B cell (primary cell): ENCODE data around the gene GAPVD1. TPM values are rescaled to one million over a fixed set of nuclear protein-coding genes. Genes with fewer than 3 reads are reported as not detected.

ENCODE experiments used
- ATAC-seq: fragments of 200-7000 bp; cut with Tn5 transposase; one replicate; pipeline ENCODE4 v1.10.0; 2021; ENCODE audit warnings: low read depth, mild to moderate bottlenecking, moderate number of reproducible peaks, moderate library complexity
- CTCF ChIA-PET: fragments of 350-600 bp; sonication (Branson Sonifier 250); formaldehyde crosslinking; loops from one replicate; lab custom pipeline; 2021; ENCODE audit warnings: antibody characterized with exemption, inconsistent platforms; lab: Charles Lee
- POLR2A ChIA-PET: fragments of 350-600 bp; sonication (Branson Sonifier 250); formaldehyde crosslinking; loops from one replicate; lab custom pipeline; 2021; ENCODE audit warnings: antibody characterized with exemption; lab: Charles Lee
- DNase-seq: peaks from one replicate; pipeline ENCODE4 v3.0.0; 2013
- H2AFZ ChIP-seq: 2 replicates; pipeline ENCODE4 v1.6.1; 2012; ENCODE audit warnings: mild to moderate bottlenecking, low read depth, low read length; ENCODE audit not compliant: insufficient read depth, poor library complexity, severe bottlenecking
- H3K27ac ChIP-seq, 2 donors: 1 replicate in 1 of 2; 2 replicates in 1 of 2; pipeline ENCODE4 v1.5.1; 2012 to 2013; ENCODE audit warnings: low read length in 2 of 2, mild to moderate bottlenecking in 2 of 2, moderate library complexity in 1 of 2
- H3K27me3 ChIP-seq, 4 experiments: fragments of 200-600 bp in 1 of 4; sonication (generic) in 1 of 4; replicated peaks in 1 of 4; 1 replicate in 2 of 4; 2 replicates in 2 of 4; pipeline versions ENCODE4 v1.6.1 to v1.7.0; 2013 to 2016; ENCODE audit warnings: low read length in 3 of 4, mild to moderate bottlenecking in 2 of 4, mixed read lengths in 1 of 4, moderate library complexity in 1 of 4; ENCODE audit not compliant: insufficient read depth in 4 of 4, control insufficient read depth in 3 of 4; ENCODE audit errors: control extremely low read depth in 1 of 4
- H3K36me3 ChIP-seq, 2 experiments: replicated peaks in 1 of 2; 1 replicate in 1 of 2; 2 replicates in 1 of 2; pipeline versions ENCODE4 v1.6.1 to v1.7.1; 2013; ENCODE audit warnings: low read length in 1 of 2; ENCODE audit not compliant: insufficient read depth in 2 of 2, control insufficient read depth in 1 of 2; ENCODE audit errors: control extremely low read depth in 1 of 2, extremely low read depth in 1 of 2
- H3K4me1 ChIP-seq, 2 donors: fragments of 200-600 bp in 1 of 2; sonication (generic) in 1 of 2; 1 replicate in 1 of 2; 2 replicates in 1 of 2; pipeline versions ENCODE4 v1.5.1 to v1.6.1; 2013 to 2017; ENCODE audit warnings: low read length in 2 of 2; ENCODE audit not compliant: control insufficient read depth in 2 of 2, insufficient read depth in 2 of 2
- H3K4me2 ChIP-seq: replicated peaks from 2 replicates; pipeline ENCODE3; 2012; ENCODE audit warnings: mild to moderate bottlenecking, low read depth, low read length; ENCODE audit not compliant: poor library complexity, severe bottlenecking
- H3K4me3 ChIP-seq, 5 experiments: fragments of 200-600 bp in 1 of 5; sonication (generic) in 1 of 5; 1 replicate in 3 of 5; 2 replicates in 2 of 5; pipeline versions ENCODE4 v1.5.1 to v1.7.0; 2011 to 2016; ENCODE audit warnings: low read length in 4 of 5, mild to moderate bottlenecking in 4 of 5, low read depth in 2 of 5, control low read depth in 1 of 5, moderate library complexity in 1 of 5; ENCODE audit not compliant: insufficient read depth in 1 of 5; ENCODE audit errors: control extremely low read depth in 1 of 5, extremely low read depth in 1 of 5
- H3K79me2 ChIP-seq: fragments of 200-600 bp; sonication (generic); one replicate; pipeline ENCODE4 v1.6.0; 2016; ENCODE audit warnings: low read length; ENCODE audit not compliant: control insufficient read depth, insufficient read depth
- H3K9ac ChIP-seq: fragments of 200-600 bp; sonication (generic); 2 replicates; pipeline ENCODE4 v1.6.1; 2017; ENCODE audit warnings: mild to moderate bottlenecking, low read length, moderate library complexity
- H3K9me3 ChIP-seq, 3 donors: one replicate each; pipeline versions ENCODE4 v1.6.1 to v1.7.1; 2013; ENCODE audit warnings: low read length in 2 of 3; ENCODE audit not compliant: control insufficient read depth in 2 of 3, insufficient read depth in 1 of 3; ENCODE audit errors: control extremely low read depth in 1 of 3
- H4K20me1 ChIP-seq: 2 replicates; pipeline ENCODE4 v1.6.0; 2012; ENCODE audit warnings: mild to moderate bottlenecking, low read length; ENCODE audit not compliant: insufficient read depth, control insufficient read depth, poor library complexity, severe bottlenecking
- H3K27ac Mint-ChIP-seq: one replicate; pipeline ENCODE4 v1.8.0; 2021; ENCODE audit warnings: mixed read lengths
- H3K27me3 Mint-ChIP-seq: one replicate; pipeline ENCODE4 v1.8.0; 2021; ENCODE audit warnings: mixed read lengths
- H3K4me1 Mint-ChIP-seq: one replicate; pipeline ENCODE4 v1.8.0; 2021; ENCODE audit warnings: mixed read lengths
- H3K4me3 Mint-ChIP-seq: one replicate; pipeline ENCODE4 v1.8.0; 2021; ENCODE audit warnings: mixed read lengths
- H3K9me3 Mint-ChIP-seq: one replicate; pipeline ENCODE4 v1.8.0; 2022; ENCODE audit warnings: mixed read lengths; ENCODE audit not compliant: insufficient read depth
- EZH2 ChIP-seq: IDR thresholded peaks from 2 replicates; pipeline ENCODE4 v1.6.1; 2012; ENCODE audit warnings: borderline replicate concordance, low read depth, mild to moderate bottlenecking, moderate library complexity, low read length; ENCODE audit not compliant: insufficient read depth, poor library complexity, severe bottlenecking
- WGBS: methylation state at CpG from one replicate; pipeline ENCODE4 v1.1.5; 2013; ENCODE audit warnings: missing lambda C conversion rate; ENCODE audit not compliant: insufficient coverage; 5-methylcytosine and 5-hydroxymethylcytosine counted together
- intact Hi-C: fragments of 100-400 bp; cut with micrococcal nuclease; formaldehyde crosslinking; loops from one replicate; pipeline ENCODE4 v1.10.0; 2022
- polyA plus RNA-seq: library from polyadenylated mRNA; depleted of rRNA; stranded (reverse); fragments of >200 nt; gene quantifications from 2 replicates; pipeline ENCODE4 v1.2.3, GENCODE V29; 2012
- total RNA-seq, 2 donors: library from RNA; stranded (reverse); fragments of 120-200 nt in 1 of 2; gene quantifications; 1 replicate in 1 of 2; 2 replicates in 1 of 2; pipeline versions ENCODE4 v1.2.3 to v1.2.4, GENCODE V29; 2013 to 2022
- TF ChIP-seq, protein P1 (sequence below): fragments of 200-600 bp; IDR thresholded peaks from one replicate; pipeline ENCODE4 v1.8.0; 2022; ENCODE audit warnings: antibody characterized with exemption, mild to moderate bottlenecking

The GAPVD1 gene
- total and polyA plus RNA-seq, 2 donors (not counting 1 experiment from before 2014, with no cell fraction given) = 11.8 to 61.2 TPM

GRCh38 chr9:125413579-125413978 is 152.0 kb downstream of the GAPVD1 start:
- POLR2A ChIA-PET = interaction anchor here (0.7 kb wide), 1 partner anchor 1306 kb away, joined by 3 read pairs; no protein-coding TSS in a partner anchor
- H3K4me2 ChIP-seq = no peak overlapping the region
- no peak for ATAC-seq
- peaks cover 9% of the 10 kb centered on the region for H3K27me3 Mint-ChIP-seq
- H3K9ac ChIP-seq = no peak overlapping the region
- TF ChIP-seq, protein P1, sequence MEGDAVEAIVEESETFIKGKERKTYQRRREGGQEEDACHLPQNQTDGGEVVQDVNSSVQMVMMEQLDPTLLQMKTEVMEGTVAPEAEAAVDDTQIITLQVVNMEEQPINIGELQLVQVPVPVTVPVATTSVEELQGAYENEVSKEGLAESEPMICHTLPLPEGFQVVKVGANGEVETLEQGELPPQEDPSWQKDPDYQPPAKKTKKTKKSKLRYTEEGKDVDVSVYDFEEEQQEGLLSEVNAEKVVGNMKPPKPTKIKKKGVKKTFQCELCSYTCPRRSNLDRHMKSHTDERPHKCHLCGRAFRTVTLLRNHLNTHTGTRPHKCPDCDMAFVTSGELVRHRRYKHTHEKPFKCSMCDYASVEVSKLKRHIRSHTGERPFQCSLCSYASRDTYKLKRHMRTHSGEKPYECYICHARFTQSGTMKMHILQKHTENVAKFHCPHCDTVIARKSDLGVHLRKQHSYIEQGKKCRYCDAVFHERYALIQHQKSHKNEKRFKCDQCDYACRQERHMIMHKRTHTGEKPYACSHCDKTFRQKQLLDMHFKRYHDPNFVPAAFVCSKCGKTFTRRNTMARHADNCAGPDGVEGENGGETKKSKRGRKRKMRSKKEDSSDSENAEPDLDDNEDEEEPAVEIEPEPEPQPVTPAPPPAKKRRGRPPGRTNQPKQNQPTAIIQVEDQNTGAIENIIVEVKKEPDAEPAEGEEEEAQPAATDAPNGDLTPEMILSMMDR = no peak
- H3K9me3 Mint-ChIP-seq = no peaks in the 10 kb centered on the region
- no peaks in the 10 kb centered on the region for H3K36me3 ChIP-seq
- peaks cover 0 to 11% (median 0%) of the 10 kb centered on the region in 3 donors for H3K9me3 ChIP-seq
- H3K4me3 ChIP-seq = no peak overlapping the region
- no peaks in the 10 kb centered on the region for H3K79me2 ChIP-seq
- H3K27ac Mint-ChIP-seq = no peak overlapping the region
- CTCF ChIA-PET = no interaction called here
- WGBS = 87% methylated on average over 8 of the region's 8 CpGs
- no peak overlapping the region for H3K4me3 Mint-ChIP-seq
- peaks cover 2 to 7% of the 10 kb centered on the region in 2 donors for H3K4me1 ChIP-seq
- intact Hi-C loops = no loop called here
- H3K27ac ChIP-seq = no peak overlapping the region
- H4K20me1 ChIP-seq = no peaks in the 10 kb centered on the region
- H3K4me1 Mint-ChIP-seq = peaks cover 9% of the 10 kb centered on the region
- DNase-seq = no peak
- H2AFZ ChIP-seq = no peak overlapping the region
- H3K27me3 ChIP-seq = peaks cover 0 to 10% (median under 1%) of the 10 kb centered on the region in 4 experiments

- no peaks in the 10 kb centered on the region for H3K9me3 ChIP-seq
- no peaks in the 10 kb centered on the region for H3K79me2 ChIP-seq
- no peaks in the 10 kb centered on the region for H4K20me1 ChIP-seq
- no peak overlapping the region for H3K9ac ChIP-seq
- Mint-ChIP-seq H3K27me3 (no peaks in the 10 kb centered on the region), H3K27ac (no peak overlapping the region), H3K9me3 (no peaks in the 10 kb centered on the region), H3K4me3 (no peak overlapping the region), H3K4me1 (no peaks in the 10 kb centered on the region)
- H3K27me3 ChIP-seq = no peaks in the 10 kb centered on the region
- intact Hi-C loops = no loop called here
- TF ChIP-seq, protein P1 = no peak
- TF ChIP-seq EZH2 = no peak
- no peak overlapping the region for H2AFZ ChIP-seq
- POLR2A ChIA-PET = no interaction called here
- no peak overlapping the region for H3K4me2 ChIP-seq
- no peaks in the 10 kb centered on the region for H3K36me3 ChIP-seq
- H3K4me1 ChIP-seq = no peaks in the 10 kb centered on the region
- CTCF ChIA-PET = no interaction called here
- no peak overlapping the region for H3K27ac ChIP-seq
- WGBS = 95% methylated on average over 18 of the region's 23 CpGs
- ATAC-seq (no peak), DNase-seq (no peak)
- no peak overlapping the region for H3K4me3 ChIP-seq
Measured at GRCh38 chr9:125415583-125416460, 154.2 kb downstream of the GAPVD1 start.
